Right cardiac atrium (tissue), 5 donors: ENCODE results near the gene BUB1B. TPM values are rescaled to one million over a fixed set of nuclear protein-coding genes. Genes with fewer than 3 reads are reported as not detected.
A peak's percentile ranks its signal among the peaks of the same experiment; 100 is the strongest.

Experiments used
- ATAC-seq, 2 donors: fragments of 200-7000 bp; cut with Tn5 transposase; one replicate each; pipeline versions ENCODE4 v1.8.0 to v1.9.1; 2020; ENCODE audit warnings: moderate library complexity in 2 of 2, mild to moderate bottlenecking in 1 of 2
- DNase-seq, 3 donors: peaks; one replicate each; pipeline ENCODE4 v3.0.0-alpha.2; 2020
- H3K27ac ChIP-seq: one replicate; pipeline ENCODE4 v1.5.1; 2013; ENCODE audit warnings: mild to moderate bottlenecking, low read length, control low read depth, moderate library complexity
- H3K27me3 ChIP-seq: one replicate; pipeline ENCODE4 v1.6.1; 2013; ENCODE audit not compliant: control insufficient read depth, insufficient read depth
- H3K4me1 ChIP-seq: one replicate; pipeline ENCODE4 v1.6.1; 2013; ENCODE audit warnings: low read length; ENCODE audit not compliant: control insufficient read depth, insufficient read depth
- H3K4me3 ChIP-seq: one replicate; pipeline ENCODE4 v1.5.1; 2013; ENCODE audit warnings: low read length, control low read depth
- H3K9me3 ChIP-seq: one replicate; pipeline ENCODE4 v1.6.1; 2013; ENCODE audit warnings: low read length; ENCODE audit not compliant: control insufficient read depth
- WGBS: extraction: QIAGEN DNeasy Blood & Tissue Kit; methylation state at CpG from one replicate; pipeline ENCODE4 v1.1.7; 2013; 5-methylcytosine and 5-hydroxymethylcytosine counted together
- intact Hi-C, 4 donors: fragments of 100-400 bp; cut with DNase I; formaldehyde crosslinking; loops; one replicate each; pipeline versions ENCODE4 v1.11.0 to v1.14.0; 2022 to 2023
- polyA plus RNA-seq: library from polyadenylated mRNA; stranded (reverse); fragments of 200-250 nt; gene quantifications from one replicate; pipeline ENCODE4 v1.2.3, GENCODE V29; 2013
- total RNA-seq, 4 donors: library from RNA; stranded (reverse); fragmentation: NEBNext Ultra II Directional; extraction: Animal tissue kit (Norgen Biotek cat#: 25700); gene quantifications; one replicate each; pipeline ENCODE4 v1.2.1, GENCODE V29; 2021
- donor health status: healthy with polysubstance abuse.
- donor health status: DM: no; HTN: yes; CAD: no.
- donor health status: DM: no; HTN: no; CAD: no.
- donor health status: DM: no; HTN: yes; CAD: no; lungs with severe emphysema.
- donor health status: DM: yes; HTN: yes; CAD: no.

Gene BUB1B
- total and polyA plus RNA-seq, 5 donors, result 0.18 to 1.8 (median 1.5) TPM; not detected in 1

GRCh38 chr15:40233727-40234577 lies 73.1 kb downstream of the BUB1B start:
- no peaks in the 10 kb centered on the region for H3K9me3 ChIP-seq
- DNase-seq, result peak in 1 of 3 donors; percentile 27
- 92% methylated on average over 11 of the region's 11 CpGs for WGBS
- no peak overlapping the region for H3K27ac ChIP-seq
- no peaks in the 10 kb centered on the region for H3K4me1 ChIP-seq
- intact Hi-C loops, result no loop called here
- H3K27me3 ChIP-seq, result no peaks in the 10 kb centered on the region
- ATAC-seq, result no peak
- H3K4me3 ChIP-seq, result no peak overlapping the region

- H3K4me3 ChIP-seq, result no peak overlapping the region
- intact Hi-C loops, result no loop called here
- DNase-seq, result no peak
- no peak overlapping the region for H3K27ac ChIP-seq
- H3K4me1 ChIP-seq, result no peaks in the 10 kb centered on the region
- no peaks in the 10 kb centered on the region for H3K27me3 ChIP-seq
- ATAC-seq, result no peak
- no peaks in the 10 kb centered on the region for H3K9me3 ChIP-seq
- 67% methylated on average over 4 of the region's 4 CpGs for WGBS
Observed at GRCh38 chr15:40234783-40235182, 73.9 kb downstream of the BUB1B start.

GRCh38 chr15:40235201-40235885 lies 74.5 kb downstream of the BUB1B start:
- Histone ChIP-seq H3K27me3 (no peaks in the 10 kb centered on the region), H3K9me3 (no peaks in the 10 kb centered on the region), H3K27ac (no peak overlapping the region), H3K4me3 (no peak overlapping the region), H3K4me1 (no peaks in the 10 kb centered on the region)
- no peak for DNase-seq
- 77% methylated on average over 4 of the region's 4 CpGs for WGBS
- ATAC-seq, result no peak
- intact Hi-C loops, result no loop called here

- intact Hi-C loops, result no loop called here
- WGBS, result 6% methylated on average over 39 of the region's 39 CpGs
- peak in 2 of 3 donors; percentile 67 to 73 for DNase-seq
- no peaks in the 10 kb centered on the region for H3K27me3 ChIP-seq
- no peaks in the 10 kb centered on the region for H3K9me3 ChIP-seq
- H3K4me3 ChIP-seq, result peak within 1 kb of the TSS; percentile 15
- peak; percentile 76 to 78 for ATAC-seq
- H3K4me1 ChIP-seq, result no peaks in the 10 kb centered on the region
- no peak within 1 kb of the TSS for H3K27ac ChIP-seq
Observed at GRCh38 chr15:40238532-40239403, 77.9 kb downstream of the BUB1B start, which contains the start of gene PAK6. Gene PAK6, plus strand, starts transcription at chr15:40239063. Its CDS starts 25,723 bp downstream, at chr15:40264786.

- Histone ChIP-seq H3K27me3 (no peaks in the 10 kb centered on the region), H3K4me1 (no peaks in the 10 kb centered on the region), H3K4me3 (peak overlapping the region; percentile 15), H3K27ac (no peak overlapping the region), H3K9me3 (no peaks in the 10 kb centered on the region)
- peak in 1 of 2 donors; percentile 7 for ATAC-seq
- intact Hi-C loops, result no loop called here
- 26% methylated on average over 5 of the region's 5 CpGs for WGBS
- DNase-seq, result no peak
Observed at GRCh38 chr15:40239404-40239692, 78.5 kb downstream of the BUB1B start.

- Histone ChIP-seq H3K4me1 (no peaks in the 10 kb centered on the region), H3K9me3 (no peaks in the 10 kb centered on the region), H3K4me3 (no peak overlapping the region), H3K27me3 (no peaks in the 10 kb centered on the region), H3K27ac (no peak overlapping the region)
- intact Hi-C loops, result no loop called here
- DNase-seq (peak in 1 of 3 donors; percentile 52), ATAC-seq (peak; percentile 26 to 37)
- WGBS, result 77% methylated on average over 19 of the region's 19 CpGs
Observed at GRCh38 chr15:40239693-40240618, 79.1 kb downstream of the BUB1B start.

- DNase-seq, result peak in 1 of 3 donors; percentile 44
- ATAC-seq, result no peak
- Histone ChIP-seq H3K4me1 (no peaks in the 10 kb centered on the region), H3K4me3 (no peak overlapping the region), H3K27ac (no peak overlapping the region), H3K27me3 (no peaks in the 10 kb centered on the region), H3K9me3 (no peaks in the 10 kb centered on the region)
- WGBS, result 89% methylated on average over 10 of the region's 10 CpGs
- intact Hi-C loops, result no loop called here
Observed at GRCh38 chr15:40240619-40241221, 79.9 kb downstream of the BUB1B start.

GRCh38 chr15:40241269-40242212 lies 80.7 kb downstream of the BUB1B start:
- Histone ChIP-seq H3K27ac (no peak overlapping the region), H3K27me3 (no peaks in the 10 kb centered on the region), H3K9me3 (no peaks in the 10 kb centered on the region), H3K4me3 (no peak overlapping the region), H3K4me1 (no peaks in the 10 kb centered on the region)
- ATAC-seq (no peak), DNase-seq (peak in 1 of 3 donors; percentile 33)
- intact Hi-C loops, result no loop called here
- WGBS, result 88% methylated on average over 14 of the region's 14 CpGs

- ATAC-seq, result no peak
- Histone ChIP-seq H3K27ac (no peak overlapping the region), H3K27me3 (no peaks in the 10 kb centered on the region), H3K9me3 (no peaks in the 10 kb centered on the region), H3K4me3 (no peak overlapping the region), H3K4me1 (no peaks in the 10 kb centered on the region)
- intact Hi-C loops, result no loop called here
- 94% methylated on average over 10 of the region's 10 CpGs for WGBS
- DNase-seq, result peak in 1 of 3 donors; percentile 30
Observed at GRCh38 chr15:40242213-40242599, 81.3 kb downstream of the BUB1B start.
